DND-41 (cell line): ENCODE results near the gene DENND6B.
A peak's percentile ranks its signal among the peaks of the same experiment; 100 is the strongest.

Experiments
- ATAC-seq: fragments of 200-7000 bp; cut with Tn5 transposase; 3 replicates; pipeline ENCODE4 v1.9.1; 2021; ENCODE audit warnings: low read depth; ENCODE audit not compliant: insufficient read depth
- DNase-seq: peaks from one replicate; pipeline ENCODE4 v3.0.0-alpha.2; 2020
- H2AFZ ChIP-seq: 2 replicates; pipeline ENCODE4 v1.6.0; 2012; ENCODE audit warnings: low read depth, low read length
- H3K27ac ChIP-seq: 2 replicates; pipeline ENCODE4 v1.5.1; 2012; ENCODE audit warnings: low read length, inconsistent platforms
- H3K27me3 ChIP-seq: fragments of 200-600 bp; sonication (generic); 2 replicates; pipeline ENCODE4 v1.6.0; 2012; ENCODE audit warnings: low read length, mild to moderate bottlenecking, inconsistent platforms; ENCODE audit not compliant: insufficient read depth, poor library complexity
- H3K36me3 ChIP-seq: 2 replicates; pipeline ENCODE4 v1.5.1; 2012; ENCODE audit warnings: low read length, inconsistent platforms; ENCODE audit not compliant: insufficient read depth
- H3K4me1 ChIP-seq: 2 replicates; pipeline ENCODE4 v1.5.1; 2012; ENCODE audit warnings: mild to moderate bottlenecking, low read length; ENCODE audit not compliant: insufficient read depth
- H3K4me2 ChIP-seq: 2 replicates; pipeline ENCODE4 v1.6.0; 2012; ENCODE audit warnings: mild to moderate bottlenecking, moderate library complexity, low read length, inconsistent platforms; ENCODE audit not compliant: insufficient read depth
- H3K4me3 ChIP-seq, 2 experiments: fragments of 200-600 bp in 1 of 2; shearing (Covaris generic) in 1 of 2; 2 replicates each; pipeline ENCODE4 v1.5.1; 2012 to 2016; ENCODE audit warnings: inconsistent platforms in 2 of 2, low read length in 2 of 2, mild to moderate bottlenecking in 2 of 2, low read depth in 1 of 2, moderate library complexity in 1 of 2
- H3K79me2 ChIP-seq: 2 replicates; pipeline ENCODE4 v1.6.0; 2012; ENCODE audit warnings: low read length, inconsistent platforms; ENCODE audit not compliant: insufficient read depth
- H3K9ac ChIP-seq: 2 replicates; pipeline ENCODE4 v1.6.0; 2012; ENCODE audit warnings: low read depth, mild to moderate bottlenecking, inconsistent platforms, low read length, moderate library complexity
- H3K9me3 ChIP-seq: 2 replicates; pipeline ENCODE4 v1.5.1; 2012; ENCODE audit warnings: low read length, moderate library complexity, mild to moderate bottlenecking, inconsistent platforms; ENCODE audit not compliant: insufficient read depth, severe bottlenecking
- H4K20me1 ChIP-seq: 2 replicates; pipeline ENCODE4 v1.6.0; 2012; ENCODE audit warnings: low read length; ENCODE audit not compliant: insufficient read depth
- CTCF ChIP-seq: IDR thresholded peaks from 2 replicates; pipeline ENCODE4 v1.5.1; 2012; ENCODE audit warnings: borderline replicate concordance, low read length, moderate library complexity, mild to moderate bottlenecking; ENCODE audit not compliant: poor library complexity, severe bottlenecking; ENCODE audit errors: extremely low read depth
- EZH2 ChIP-seq: IDR thresholded peaks from 3 replicates; pipeline ENCODE4 v1.6.1; 2012; ENCODE audit warnings: borderline replicate concordance, low read depth, mild to moderate bottlenecking, moderate library complexity, low read length, inconsistent platforms; ENCODE audit not compliant: severe bottlenecking

Gene DENND6B

DNA sequence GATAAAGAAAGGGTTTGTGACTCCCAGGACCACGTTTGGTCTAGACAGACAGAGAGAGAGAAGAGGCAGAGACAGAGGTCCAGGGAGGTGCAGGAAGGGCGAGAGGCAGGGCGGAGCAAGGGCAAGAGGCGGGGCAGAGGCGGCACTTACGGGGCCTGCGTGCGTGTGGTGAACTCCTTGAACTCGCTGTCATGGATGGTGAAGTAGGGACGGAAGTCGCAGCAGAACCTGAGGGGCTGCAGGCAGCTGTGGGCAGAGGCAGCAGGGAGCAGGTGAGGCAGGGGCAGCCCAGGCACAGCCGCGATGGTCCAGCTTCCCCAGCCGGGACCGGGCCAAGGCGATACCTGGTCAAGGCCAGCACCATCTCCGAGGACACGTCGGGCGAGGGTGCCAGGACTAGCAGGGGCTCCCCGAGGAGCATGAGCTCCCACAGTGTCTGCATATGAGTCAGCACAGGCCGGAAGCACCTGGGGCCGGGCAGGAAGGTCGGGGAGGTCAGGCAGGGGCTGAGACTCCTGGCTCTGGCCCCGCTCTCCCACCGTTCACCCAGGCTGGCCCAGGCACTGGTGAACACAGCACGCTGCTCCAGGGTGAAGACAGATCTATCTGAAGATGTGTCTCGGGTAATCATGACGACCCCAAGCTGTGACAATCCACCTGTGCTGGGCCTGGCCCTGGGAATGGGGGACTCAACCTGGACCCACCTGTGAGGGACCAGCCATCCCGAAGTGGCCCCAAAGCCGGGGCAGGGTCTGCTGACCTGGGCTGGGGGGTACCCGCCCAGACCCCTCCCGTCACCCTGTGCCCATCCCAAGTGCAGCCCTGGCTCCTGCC, 12.1 kb downstream of the DENND6B start:
- Histone ChIP-seq H3K27ac (no peak overlapping the region), H3K4me3 (no peak overlapping the region; a peak in 1 of 4 replicates), H3K4me1 (peaks cover 4% of the 10 kb centered on the region; the same call in 1 of the 2 replicates), H3K9me3 (no peaks in the 10 kb centered on the region), H2AFZ (peak overlapping the region; percentile 62; the same call in 1 of the 2 replicates), H4K20me1 (peaks cover 14% of the 10 kb centered on the region; the same call in 1 of the 2 replicates), H3K36me3 (no peaks in the 10 kb centered on the region), H3K79me2 (no peaks in the 10 kb centered on the region), H3K27me3 (peaks cover 12% of the 10 kb centered on the region), H3K9ac (no peak overlapping the region), H3K4me2 (peak overlapping the region; percentile 41; the same call in 1 of the 2 replicates)
- DNase-seq (peak; percentile 35), ATAC-seq (peak; percentile 60; the same call in 2 of the 3 replicates)
- TF ChIP-seq CTCF (no peak), EZH2 (no peak)

- Histone ChIP-seq H3K4me3 (no peak overlapping the region), H3K36me3 (no peaks in the 10 kb centered on the region), H3K4me2 (peak overlapping the region; percentile 41; the same call in 1 of the 2 replicates), H3K27me3 (peaks cover 12% of the 10 kb centered on the region), H3K79me2 (no peaks in the 10 kb centered on the region), H3K27ac (no peak overlapping the region), H3K9me3 (no peaks in the 10 kb centered on the region), H3K4me1 (peaks cover 4% of the 10 kb centered on the region; the same call in 1 of the 2 replicates), H2AFZ (peak overlapping the region; percentile 62; the same call in 1 of the 2 replicates), H3K9ac (no peak overlapping the region), H4K20me1 (peaks cover 14% of the 10 kb centered on the region; the same call in 1 of the 2 replicates)
- TF ChIP-seq EZH2 (no peak), CTCF (no peak)
- ATAC-seq (no peak), DNase-seq (no peak)
Observed at GRCh38 chr22:50314081-50314454, 12.7 kb downstream of the DENND6B start.

DNA sequence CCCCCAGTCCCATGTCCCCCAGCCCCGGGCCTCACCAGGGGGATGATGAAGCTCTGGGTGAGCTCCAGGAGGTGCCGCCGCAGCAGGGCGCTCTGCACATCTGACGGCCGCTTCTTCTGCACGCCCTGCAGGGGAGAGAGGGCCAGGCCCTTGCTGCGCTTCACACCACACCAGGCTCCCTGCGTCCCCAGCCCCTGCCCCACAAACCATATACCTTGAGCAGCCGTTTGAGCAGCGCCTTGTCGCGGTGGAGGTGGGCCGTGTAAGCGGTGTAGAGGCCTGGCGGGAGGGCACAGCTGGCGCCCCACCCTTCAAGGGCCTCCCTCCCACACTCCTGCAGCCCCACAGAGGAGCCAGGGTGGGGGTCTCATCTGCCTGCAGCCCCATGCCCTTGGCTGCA, 13.2 kb downstream of the DENND6B start:
- Histone ChIP-seq H3K4me2 (no peak overlapping the region), H3K4me3 (no peak overlapping the region), H3K79me2 (no peaks in the 10 kb centered on the region), H3K9me3 (no peaks in the 10 kb centered on the region), H4K20me1 (peaks cover 14% of the 10 kb centered on the region; the same call in 1 of the 2 replicates), H3K9ac (no peak overlapping the region), H3K27ac (no peak overlapping the region), H3K27me3 (peaks cover 12% of the 10 kb centered on the region), H3K4me1 (peaks cover 4% of the 10 kb centered on the region; the same call in 1 of the 2 replicates), H3K36me3 (no peaks in the 10 kb centered on the region), H2AFZ (no peak overlapping the region)
- ATAC-seq, result no peak
- no peak for DNase-seq
- no peak for TF ChIP-seq CTCF
- TF ChIP-seq EZH2, result no peak
